GM12873 (cell line): ENCODE results near the gene FRZB.
A peak's percentile ranks its signal among the peaks of the same experiment; 100 is the strongest.

ENCODE experiments used
- TF ChIP-seq, protein P1 (sequence below): IDR thresholded peaks from 2 replicates; pipeline ENCODE4 v1.5.1; 2012; ENCODE audit warnings: low read depth, mild to moderate bottlenecking, moderate library complexity, low read length, control low read depth; ENCODE audit not compliant: insufficient read depth; ENCODE audit errors: missing control alignments

FRZB gene

GRCh38 chr2:182784777-182785176 lies 81.7 kb downstream of the FRZB start:
- TF ChIP-seq, protein P1, sequence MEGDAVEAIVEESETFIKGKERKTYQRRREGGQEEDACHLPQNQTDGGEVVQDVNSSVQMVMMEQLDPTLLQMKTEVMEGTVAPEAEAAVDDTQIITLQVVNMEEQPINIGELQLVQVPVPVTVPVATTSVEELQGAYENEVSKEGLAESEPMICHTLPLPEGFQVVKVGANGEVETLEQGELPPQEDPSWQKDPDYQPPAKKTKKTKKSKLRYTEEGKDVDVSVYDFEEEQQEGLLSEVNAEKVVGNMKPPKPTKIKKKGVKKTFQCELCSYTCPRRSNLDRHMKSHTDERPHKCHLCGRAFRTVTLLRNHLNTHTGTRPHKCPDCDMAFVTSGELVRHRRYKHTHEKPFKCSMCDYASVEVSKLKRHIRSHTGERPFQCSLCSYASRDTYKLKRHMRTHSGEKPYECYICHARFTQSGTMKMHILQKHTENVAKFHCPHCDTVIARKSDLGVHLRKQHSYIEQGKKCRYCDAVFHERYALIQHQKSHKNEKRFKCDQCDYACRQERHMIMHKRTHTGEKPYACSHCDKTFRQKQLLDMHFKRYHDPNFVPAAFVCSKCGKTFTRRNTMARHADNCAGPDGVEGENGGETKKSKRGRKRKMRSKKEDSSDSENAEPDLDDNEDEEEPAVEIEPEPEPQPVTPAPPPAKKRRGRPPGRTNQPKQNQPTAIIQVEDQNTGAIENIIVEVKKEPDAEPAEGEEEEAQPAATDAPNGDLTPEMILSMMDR, result peak; percentile 37

GRCh38 chr2:182784058-182784706 lies 82.3 kb downstream of the FRZB start:
- TF ChIP-seq, protein P1, result no peak
